HPDE6-E6E7 (cell line): ENCODE measurements around the gene TGFBR3.

Experiments
- DNase-seq: peaks from one replicate; pipeline ENCODE4 v3.0.0; 2011; ENCODE audit warnings: missing footprints; ENCODE audit errors: extremely low spot score

The TGFBR3 gene

GRCh38 chr1:91734761-91735160 lies 151.2 kb downstream of the TGFBR3 start:
- DNase-seq, result no peak

GRCh38 chr1:91733108-91733710 lies 152.7 kb downstream of the TGFBR3 start:
- no peak for DNase-seq

- peak; percentile 58 for DNase-seq
Observed at GRCh38 chr1:91732291-91733107, 153.5 kb downstream of the TGFBR3 start.

- no peak for DNase-seq
Observed at GRCh38 chr1:91731815-91732214, 154.1 kb downstream of the TGFBR3 start.

GRCh38 chr1:91730801-91731732 lies 154.9 kb downstream of the TGFBR3 start:
- no peak for DNase-seq

- no peak for DNase-seq
Observed at GRCh38 chr1:91729621-91730358, 156.2 kb downstream of the TGFBR3 start.

GRCh38 chr1:91727763-91728162 lies 158.2 kb downstream of the TGFBR3 start:
- no peak for DNase-seq

- DNase-seq, result no peak
Observed at GRCh38 chr1:91725989-91726721, 159.8 kb downstream of the TGFBR3 start.

- no peak for DNase-seq
Observed at GRCh38 chr1:91725618-91725988, 160.3 kb downstream of the TGFBR3 start.

GRCh38 chr1:91724644-91725043 lies 161.3 kb downstream of the TGFBR3 start:
- no peak for DNase-seq

- DNase-seq, result no peak
Observed at GRCh38 chr1:91724231-91724630, 161.7 kb downstream of the TGFBR3 start.

- no peak for DNase-seq
Observed at GRCh38 chr1:91720044-91720443, 165.9 kb downstream of the TGFBR3 start.

- no peak for DNase-seq
Observed at GRCh38 chr1:91718877-91719276, 167.1 kb downstream of the TGFBR3 start.

- DNase-seq, result no peak
Observed at GRCh38 chr1:91718368-91718767, 167.6 kb downstream of the TGFBR3 start.

GRCh38 chr1:91717839-91718238 lies 168.1 kb downstream of the TGFBR3 start:
- no peak for DNase-seq

GRCh38 chr1:91716339-91716738 lies 169.6 kb downstream of the TGFBR3 start:
- DNase-seq, result no peak

GRCh38 chr1:91715416-91716000 lies 170.4 kb downstream of the TGFBR3 start:
- no peak for DNase-seq

GRCh38 chr1:91714867-91715381 lies 171.0 kb downstream of the TGFBR3 start:
- DNase-seq, result no peak

GRCh38 chr1:91712981-91713841 lies 172.7 kb downstream of the TGFBR3 start:
- no peak for DNase-seq
